IMR-90 (cell line): ENCODE measurements around the gene CATSPER1. TPM values are rescaled to one million over a fixed set of nuclear protein-coding genes. Genes with fewer than 3 reads are reported as not detected.

Source experiments
- ATAC-seq: fragments of 200-7000 bp; cut with Tn5 transposase; 2 replicates; pipeline ENCODE4 v1.9.1; 2020; ENCODE audit warnings: low read depth, mild to moderate bottlenecking, moderate library complexity
- BruUV-seq: library from RNA; stranded (reverse); fragments of 400-500 nt; replicated peaks from 2 replicates; lab custom pipeline; 2021; lab: Mats Ljungman, UMichigan
- CTCF ChIA-PET: fragments of 300-600 bp; formaldehyde crosslinking; extraction: SDS; loops from one replicate; lab custom pipeline; 2021; ENCODE audit warnings: antibody characterized with exemption; lab: Yijun Ruan, JAX
- POLR2A ChIA-PET: fragments of 300-600 bp; sonication (Branson Sonifier 250); formaldehyde crosslinking; loops from one replicate; lab custom pipeline; 2022; ENCODE audit warnings: antibody characterized with exemption; ENCODE audit not compliant: unreplicated experiment; lab: Charles Lee
- DNase-seq: peaks from one replicate; pipeline ENCODE4 v3.0.0; 2013
- H2AFZ ChIP-seq: replicated peaks from 2 replicates; pipeline ENCODE3; 2013; ENCODE audit warnings: low read length, mild to moderate bottlenecking; ENCODE audit not compliant: poor library complexity
- H2AK5ac ChIP-seq: 2 replicates; pipeline ENCODE4 v1.6.1; 2013; ENCODE audit warnings: low read depth, low read length, inconsistent platforms
- H2AK9ac ChIP-seq: replicated peaks from 2 replicates; pipeline ENCODE3; 2013; ENCODE audit warnings: mild to moderate bottlenecking, low read depth, low read length, moderate library complexity; ENCODE audit not compliant: poor library complexity
- H2BK120ac ChIP-seq: 2 replicates; pipeline ENCODE4 v1.6.1; 2013; ENCODE audit warnings: low read depth, low read length, inconsistent platforms
- H2BK15ac ChIP-seq: 3 replicates; pipeline ENCODE4 v1.6.1; 2013; ENCODE audit warnings: low read depth, low read length, inconsistent platforms
- H2BK20ac ChIP-seq: 2 replicates; pipeline ENCODE4 v1.6.1; 2013; ENCODE audit warnings: low read depth, mild to moderate bottlenecking, inconsistent platforms, low read length, moderate library complexity
- H2BK5ac ChIP-seq: 2 replicates; pipeline ENCODE4 v1.6.1; 2013; ENCODE audit warnings: mild to moderate bottlenecking, low read depth, low read length, inconsistent platforms; ENCODE audit not compliant: poor library complexity, severe bottlenecking
- H3K14ac ChIP-seq: replicated peaks from 2 replicates; pipeline ENCODE4 v1.6.1; 2013; ENCODE audit warnings: low read depth, low read length, inconsistent platforms
- H3K18ac ChIP-seq: 2 replicates; pipeline ENCODE4 v1.6.1; 2013; ENCODE audit warnings: low read depth, low read length, control low read depth
- H3K23ac ChIP-seq: 2 replicates; pipeline ENCODE4 v1.6.1; 2013; ENCODE audit warnings: low read depth, low read length, inconsistent platforms
- H3K27ac ChIP-seq: 2 replicates; pipeline ENCODE4 v1.5.1; 2013; ENCODE audit warnings: mild to moderate bottlenecking, control low read depth, low read length; ENCODE audit not compliant: insufficient read depth
- H3K27me3 ChIP-seq: 2 replicates; pipeline ENCODE4 v1.6.1; 2013; ENCODE audit warnings: low read length; ENCODE audit not compliant: control insufficient read depth, insufficient read depth
- H3K36me3 ChIP-seq: 2 replicates; pipeline ENCODE4 v1.6.1; 2013; ENCODE audit warnings: low read length, mixed read lengths; ENCODE audit not compliant: control insufficient read depth, insufficient read depth
- H3K4ac ChIP-seq: 2 replicates; pipeline ENCODE4 v1.6.1; 2013; ENCODE audit warnings: low read depth, low read length, inconsistent platforms
- H3K4me1 ChIP-seq: 2 replicates; pipeline ENCODE4 v1.6.1; 2013; ENCODE audit warnings: low read length, mixed read lengths; ENCODE audit not compliant: control insufficient read depth, insufficient read depth
- H3K4me2 ChIP-seq: 2 replicates; pipeline ENCODE4 v1.6.1; 2013; ENCODE audit warnings: low read depth, mild to moderate bottlenecking, control low read depth, low read length, moderate library complexity
- H3K4me3 ChIP-seq: 2 replicates; pipeline ENCODE4 v1.5.1; 2013; ENCODE audit warnings: low read depth, mild to moderate bottlenecking, control low read depth, low read length, moderate library complexity; ENCODE audit not compliant: insufficient read depth
- H3K56ac ChIP-seq: 2 replicates; pipeline ENCODE4 v1.6.1; 2013; ENCODE audit warnings: low read length, inconsistent platforms; ENCODE audit not compliant: insufficient read depth; ENCODE audit errors: extremely low read depth
- H3K79me1 ChIP-seq, 2 experiments: 2 replicates each; pipeline ENCODE4 v1.6.1; 2013; ENCODE audit warnings: low read length in 2 of 2, inconsistent platforms in 1 of 2, low read depth in 1 of 2
- H3K9ac ChIP-seq: 2 replicates; pipeline ENCODE4 v1.6.1; 2013; ENCODE audit warnings: low read depth, low read length, control low read depth
- H3K9me1 ChIP-seq: 2 replicates; pipeline ENCODE4 v1.6.1; 2013; ENCODE audit warnings: low read length, inconsistent platforms; ENCODE audit not compliant: insufficient read depth
- H3K9me3 ChIP-seq: 2 replicates; pipeline ENCODE4 v1.6.1; 2013; ENCODE audit warnings: low read length; ENCODE audit not compliant: control insufficient read depth, insufficient read depth
- H4K20me1 ChIP-seq: 2 replicates; pipeline ENCODE4 v1.6.1; 2013; ENCODE audit warnings: low read length, inconsistent platforms; ENCODE audit not compliant: insufficient read depth
- H4K5ac ChIP-seq: 2 replicates; pipeline ENCODE4 v1.6.1; 2013; ENCODE audit warnings: mild to moderate bottlenecking, low read depth, low read length, control low read depth
- H4K8ac ChIP-seq, 2 experiments: 2 replicates each; pipeline ENCODE4 v1.6.1; 2013; ENCODE audit warnings: low read depth in 2 of 2, low read length in 2 of 2, control low read depth in 1 of 2, inconsistent platforms in 1 of 2
- H4K91ac ChIP-seq: 2 replicates; pipeline ENCODE4 v1.6.1; 2013; ENCODE audit warnings: low read depth, low read length, inconsistent platforms; ENCODE audit not compliant: insufficient read depth
- CEBPB ChIP-seq: IDR thresholded peaks from 2 replicates; pipeline ENCODE4 v1.6.1; 2012; ENCODE audit warnings: low read depth, low read length, improper control_type of control experiment
- WGBS, 2 experiments: methylation state at CpG; one replicate each; pipeline versions ENCODE4 v1.1.5 to v1.1.7; 2013; ENCODE audit warnings: missing lambda C conversion rate in 2 of 2; ENCODE audit not compliant: insufficient read length in 1 of 2; ENCODE audit errors: extremely low coverage in 2 of 2; 5-methylcytosine and 5-hydroxymethylcytosine counted together
- dilution Hi-C: fragments of 300-500 bp; cut with HindIII; formaldehyde crosslinking; loops from one replicate; pipeline ENCODE4 v1.14.3; 2018; ENCODE audit warnings: low sequenced_read_pairs; ENCODE audit not compliant: unreplicated experiment
- in situ Hi-C: fragments of 300-500 bp; cut with MboI; formaldehyde crosslinking; loops from 3 replicates; pipeline ENCODE4 v1.14.3; 2019; ENCODE audit warnings: low sequenced_read_pairs, inconsistent platforms, mixed read lengths
- intact Hi-C: fragments of 100-400 bp; cut with micrococcal nuclease; formaldehyde crosslinking; loops from 2 replicates; pipeline ENCODE4 v1.10.0; 2022
- polyA plus RNA-seq, 3 experiments: library from polyadenylated mRNA; depleted of rRNA; stranded (reverse); fragments of >200 nt; gene quantifications; 2 replicates each; pipeline ENCODE4 v1.2.3, GENCODE V29; 2012; ENCODE audit warnings: low replicate concordance in 1 of 3
- total RNA-seq: library from RNA; depleted of rRNA; stranded (reverse); fragments of >200 nt; gene quantifications from 2 replicates; pipeline ENCODE4 v1.2.3, GENCODE V29; 2012
- TF ChIP-seq, protein P1 (sequence below): fragments of 150-350 bp; IDR thresholded peaks from 2 replicates; pipeline ENCODE4 v1.6.1; 2016; ENCODE audit warnings: low read depth, mild to moderate bottlenecking, low read length, moderate library complexity, borderline replicate concordance

Gene CATSPER1
- total and polyA plus RNA-seq, 2 of the 4 experiments (the other 2 are of a cell fraction), result 0.18 to 0.91 TPM

DNA sequence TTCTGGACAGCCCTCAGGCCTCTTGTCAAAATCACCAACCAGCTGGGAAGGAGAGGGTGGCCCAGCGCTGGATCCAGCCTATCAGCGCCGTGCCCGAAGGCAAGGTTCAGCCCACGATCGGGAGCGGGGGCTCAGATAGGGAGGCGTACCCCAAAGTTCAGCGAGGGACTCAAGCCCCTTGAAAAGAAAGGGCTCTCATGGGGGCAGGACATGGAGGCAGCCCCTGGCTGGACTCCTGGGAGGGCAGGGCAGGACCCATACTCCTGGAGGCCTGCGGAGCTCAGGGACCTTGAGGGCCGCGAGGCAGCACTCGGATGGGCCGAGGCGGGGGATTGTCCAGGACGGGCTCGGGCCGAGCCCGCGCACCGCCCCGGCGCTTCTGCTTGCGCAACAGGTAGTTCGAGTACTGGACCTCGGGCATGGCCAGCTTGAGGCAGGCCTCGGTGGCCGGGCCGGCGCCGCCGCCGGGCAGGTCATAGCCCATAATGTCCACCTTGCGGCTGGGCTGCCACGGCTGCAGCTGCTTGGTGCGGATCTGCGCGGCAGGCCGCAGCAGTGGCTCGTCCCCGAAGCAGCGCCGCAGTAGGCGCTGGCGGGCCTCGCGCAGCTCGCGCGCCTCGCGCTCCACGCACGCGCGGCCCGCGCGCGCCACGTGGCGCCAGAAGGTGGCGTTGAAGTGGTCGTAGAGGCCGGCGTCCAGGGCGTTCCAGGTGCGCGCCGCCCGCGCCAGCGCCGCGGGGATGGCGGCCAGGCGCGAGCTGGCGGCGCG lies 16.1 kb upstream of the CATSPER1 start:
- H3K23ac ChIP-seq, result no peak overlapping the region
- no peak overlapping the region for H2BK20ac ChIP-seq
- no peak overlapping the region for H2AK9ac ChIP-seq
- H3K4me3 ChIP-seq, result no peak overlapping the region
- 94% methylated on average over 74 of the region's 81 CpGs; no CpG with 5 or more reads in 1 of the 2 experiments for WGBS, 2 experiments
- POLR2A ChIA-PET, result no interaction called here
- TF ChIP-seq, protein P1, sequence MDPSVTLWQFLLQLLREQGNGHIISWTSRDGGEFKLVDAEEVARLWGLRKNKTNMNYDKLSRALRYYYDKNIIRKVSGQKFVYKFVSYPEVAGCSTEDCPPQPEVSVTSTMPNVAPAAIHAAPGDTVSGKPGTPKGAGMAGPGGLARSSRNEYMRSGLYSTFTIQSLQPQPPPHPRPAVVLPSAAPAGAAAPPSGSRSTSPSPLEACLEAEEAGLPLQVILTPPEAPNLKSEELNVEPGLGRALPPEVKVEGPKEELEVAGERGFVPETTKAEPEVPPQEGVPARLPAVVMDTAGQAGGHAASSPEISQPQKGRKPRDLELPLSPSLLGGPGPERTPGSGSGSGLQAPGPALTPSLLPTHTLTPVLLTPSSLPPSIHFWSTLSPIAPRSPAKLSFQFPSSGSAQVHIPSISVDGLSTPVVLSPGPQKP, result no peak
- 0 out of 2 replicates have a peak, but pooled peaks have one; percentile 13 for TF ChIP-seq CEBPB
- no peak overlapping the region for H4K5ac ChIP-seq
- H3K18ac ChIP-seq, result no peak overlapping the region
- no peak overlapping the region for H2BK5ac ChIP-seq
- DNase-seq (no peak), ATAC-seq (no peak)
- H3K4me1 ChIP-seq, result no peaks in the 10 kb centered on the region; the same call in 1 of the 2 replicates
- H3K9ac ChIP-seq, result no peak overlapping the region
- CTCF ChIA-PET, result no interaction called here
- H3K4ac ChIP-seq, result no peak overlapping the region
- H3K9me1 ChIP-seq, result no peaks in the 10 kb centered on the region
- H3K27me3 ChIP-seq, result peaks cover 27% of the 10 kb centered on the region
- intact Hi-C loops (no loop called here), in situ Hi-C loops (no loop called here), dilution Hi-C loops (no loop called here)
- no peak overlapping the region for H2BK15ac ChIP-seq
- no peak overlapping the region for H3K14ac ChIP-seq
- H3K27ac ChIP-seq, result no peak overlapping the region
- no peak overlapping the region for H3K56ac ChIP-seq
- no peak overlapping the region for H3K4me2 ChIP-seq
- no peak overlapping the region for H2BK120ac ChIP-seq
- no peak overlapping the region for H2AK5ac ChIP-seq
- no peak overlapping the region for H4K8ac ChIP-seq
- no TSS peak for BruUV-seq
- H3K9me3 ChIP-seq, result no peaks in the 10 kb centered on the region; the same call in 1 of the 2 replicates
- H4K91ac ChIP-seq, result no peak overlapping the region
- H4K20me1 ChIP-seq, result 0 out of 2 replicates have a peak, but pooled peaks cover 3% of the 10 kb centered on the region
- H3K36me3 ChIP-seq, result no peaks in the 10 kb centered on the region
- no peaks in the 10 kb centered on the region for H3K79me1 ChIP-seq
- H2AFZ ChIP-seq, result no peak overlapping the region
